Psoas muscle (tissue), 8 donors: ENCODE results near the gene PCYT1B. TPM values are rescaled to one million over a fixed set of nuclear protein-coding genes. Genes with fewer than 3 reads are reported as not detected.

Experiments used
- ATAC-seq, 4 donors: fragments of 200-7000 bp; cut with Tn5 transposase; one replicate each; pipeline ENCODE4 v1.9.1; 2020; ENCODE audit warnings: moderate library complexity in 3 of 4, mild to moderate bottlenecking in 2 of 4
- DNase-seq, 2 donors: peaks; one replicate each; pipeline ENCODE4 v3.0.0-alpha.2; 2020
- H3K27ac ChIP-seq: fragments of 200-600 bp; one replicate; pipeline ENCODE4 v1.8.0; 2022
- H3K27me3 ChIP-seq, 3 donors: fragments of 200-600 bp in 1 of 3; one replicate each; pipeline versions ENCODE4 v1.6.1 to v1.8.0; 2013 to 2022; ENCODE audit warnings: low read length in 2 of 3, mild to moderate bottlenecking in 2 of 3, moderate library complexity in 1 of 3; ENCODE audit not compliant: insufficient read depth in 3 of 3
- H3K36me3 ChIP-seq, 2 donors: fragments of 200-600 bp in 1 of 2; one replicate each; pipeline versions ENCODE4 v1.6.1 to v1.8.0; 2013 to 2022; ENCODE audit warnings: low read depth in 1 of 2, mild to moderate bottlenecking in 1 of 2, moderate library complexity in 1 of 2; ENCODE audit not compliant: insufficient read depth in 1 of 2
- H3K4me1 ChIP-seq: fragments of 200-600 bp; one replicate; pipeline ENCODE4 v1.8.0; 2022
- H3K4me3 ChIP-seq: fragments of 200-600 bp; one replicate; pipeline ENCODE4 v1.8.0; 2022; ENCODE audit warnings: mild to moderate bottlenecking
- H3K9me3 ChIP-seq: fragments of 200-600 bp; one replicate; pipeline ENCODE4 v1.8.0; 2022
- CTCF ChIP-seq: fragments of 200-600 bp; IDR thresholded peaks from one replicate; pipeline ENCODE4 v1.8.0; 2022; ENCODE audit warnings: antibody characterized with exemption
- WGBS, 3 donors: extraction: QIAGEN DNeasy Blood & Tissue Kit; methylation state at CpG; one replicate each; pipeline versions ENCODE4 v1.1.6 to v1.1.7; 2013; 5-methylcytosine and 5-hydroxymethylcytosine counted together
- intact Hi-C, 2 donors: fragments of 100-400 bp; cut with DNase I; formaldehyde crosslinking; loops; one replicate each; pipeline versions ENCODE4 v1.11.0 to v1.14.2; 2022
- polyA plus RNA-seq, 3 donors: library from polyadenylated mRNA; stranded (reverse); fragments of 200-250 nt; gene quantifications; one replicate each; pipeline ENCODE4 v1.2.3, GENCODE V29; 2013
- total RNA-seq, 4 donors: library from RNA; stranded (reverse); fragmentation: NEBNext Ultra II Directional in 2 of 4; extraction: Animal tissue kit (Norgen Biotek cat#: 25700) in 2 of 4; gene quantifications; one replicate each; pipeline versions ENCODE4 v1.2.1 to v1.2.4, GENCODE V29; 2021 to 2023
- donor health status: healthy with polysubstance abuse.
- donor health status: DM: no; HTN: no; CAD: no; lungs with moderate emphysema.
- donor health status: Bipolar disorder and iron deficiency.
- donor health status: healthy.
- donor health status: DM: yes; HTN: yes; CAD: no.
- donor health status: DM: no; HTN: no; CAD: no.
- donor health status: DM: no; HTN: no; CAD: no.
- donor health status: DM: yes; HTN: yes; CAD: no.

Gene PCYT1B
- total and polyA plus RNA-seq, 7 donors: 0.01 to 0.41 (median 0.08) TPM; not detected in 2

- no peaks in the 10 kb centered on the region for H3K9me3 ChIP-seq
- peaks cover 5% of the 10 kb centered on the region for H3K4me1 ChIP-seq
- no peaks in the 10 kb centered on the region for H3K36me3 ChIP-seq
- DNase-seq (no peak), ATAC-seq (no peak)
- no peak overlapping the region for H3K27ac ChIP-seq
- H3K4me3 ChIP-seq: no peak overlapping the region
- no peak for TF ChIP-seq CTCF
- intact Hi-C loops: no loop called here
- H3K27me3 ChIP-seq: no peaks in the 10 kb centered on the region
- 53 to 61% (median 54%) methylated on average over 4 of the region's 4 CpGs for WGBS, 3 donors
Observed at GRCh38 chrX:24692305-24692704, 45.2 kb upstream of the PCYT1B start.

- H3K27me3 ChIP-seq: no peaks in the 10 kb centered on the region
- 67 to 97% (median 94%) methylated on average over 2 of the region's 2 CpGs for WGBS, 3 donors
- no peaks in the 10 kb centered on the region for H3K4me1 ChIP-seq
- intact Hi-C loops: no loop called here
- H3K4me3 ChIP-seq: no peak overlapping the region
- H3K27ac ChIP-seq: no peak overlapping the region
- DNase-seq (no peak), ATAC-seq (no peak)
- no peaks in the 10 kb centered on the region for H3K9me3 ChIP-seq
- no peaks in the 10 kb centered on the region for H3K36me3 ChIP-seq
- TF ChIP-seq CTCF: no peak
Observed at GRCh38 chrX:24684048-24684447, 36.9 kb upstream of the PCYT1B start.

- no peak for TF ChIP-seq CTCF
- no peak overlapping the region for H3K27ac ChIP-seq
- H3K27me3 ChIP-seq: no peaks in the 10 kb centered on the region
- intact Hi-C loops: no loop called here
- no peak overlapping the region for H3K4me3 ChIP-seq
- H3K9me3 ChIP-seq: no peaks in the 10 kb centered on the region
- H3K36me3 ChIP-seq: no peaks in the 10 kb centered on the region
- DNase-seq (no peak), ATAC-seq (no peak)
- no peaks in the 10 kb centered on the region for H3K4me1 ChIP-seq
- 73 to 94% (median 88%) methylated on average over 7 of the region's 7 CpGs for WGBS, 3 donors
Observed at GRCh38 chrX:24682739-24683432, 35.7 kb upstream of the PCYT1B start.

- no peaks in the 10 kb centered on the region for H3K27me3 ChIP-seq
- ATAC-seq (peak in 1 of 4 donors; percentile 48), DNase-seq (no peak)
- H3K4me3 ChIP-seq: no peak overlapping the region
- 33 to 34% (median 34%) methylated on average over 5 of the region's 5 CpGs for WGBS, 3 donors
- H3K4me1 ChIP-seq: no peaks in the 10 kb centered on the region
- no peaks in the 10 kb centered on the region for H3K36me3 ChIP-seq
- peak; percentile 49 for TF ChIP-seq CTCF
- intact Hi-C loops: no loop called here
- H3K27ac ChIP-seq: no peak overlapping the region
- no peaks in the 10 kb centered on the region for H3K9me3 ChIP-seq
Observed at GRCh38 chrX:24676403-24677024, 29.4 kb upstream of the PCYT1B start.
